Smooth muscle cell (in vitro differentiated cells): ENCODE results near the gene ADAMTS20. TPM values are rescaled to one million over a fixed set of nuclear protein-coding genes. Genes with fewer than 3 reads are reported as not detected.

Experiments used
- DNase-seq: peaks from one replicate; lab custom pipeline; 2025; ENCODE audit not compliant: unreplicated experiment; lab: John Stamatoyannopoulos, UW
- H2AFZ ChIP-seq: fragments of 200-600 bp; sonication (generic); 2 replicates; pipeline ENCODE4 v1.6.0; 2016; ENCODE audit warnings: antibody characterized with exemption, low read depth, mild to moderate bottlenecking
- H3F3A ChIP-seq: fragments of 200-600 bp; sonication (generic); 2 replicates; pipeline ENCODE4 v1.6.0; 2017; ENCODE audit warnings: antibody characterized with exemption, low read depth
- H3K27ac ChIP-seq: fragments of 200-600 bp; sonication (generic); 2 replicates; pipeline ENCODE4 v1.5.1; 2016; ENCODE audit warnings: low read depth, mild to moderate bottlenecking
- H3K27me3 ChIP-seq: fragments of 200-600 bp; sonication (generic); 2 replicates; pipeline ENCODE4 v1.6.1; 2016; ENCODE audit warnings: low read depth, mild to moderate bottlenecking
- H3K36me3 ChIP-seq: fragments of 200-600 bp; sonication (generic); 2 replicates; pipeline ENCODE4 v1.5.1; 2016; ENCODE audit warnings: low read depth
- H3K4me1 ChIP-seq: fragments of 200-600 bp; sonication (generic); 2 replicates; pipeline ENCODE4 v1.5.1; 2016; ENCODE audit warnings: low read depth
- H3K4me2 ChIP-seq: fragments of 200-600 bp; sonication (generic); 2 replicates; pipeline ENCODE4 v1.6.0; 2016; ENCODE audit warnings: mild to moderate bottlenecking
- H3K4me3 ChIP-seq: fragments of 200-600 bp; sonication (generic); 2 replicates; pipeline ENCODE4 v1.5.1; 2016; ENCODE audit warnings: mild to moderate bottlenecking
- H3K79me2 ChIP-seq: fragments of 200-600 bp; sonication (generic); 2 replicates; pipeline ENCODE4 v1.6.0; 2016; ENCODE audit warnings: low read depth, mild to moderate bottlenecking
- H3K9ac ChIP-seq: fragments of 200-600 bp; sonication (generic); 2 replicates; pipeline ENCODE4 v1.6.0; 2016; ENCODE audit warnings: low read depth
- H3K9me3 ChIP-seq: fragments of 200-600 bp; sonication (generic); replicated peaks from 2 replicates; pipeline ENCODE4 v1.5.1; 2016; ENCODE audit warnings: low read depth
- H4K20me1 ChIP-seq: fragments of 200-600 bp; sonication (generic); 2 replicates; pipeline ENCODE4 v1.6.0; 2016; ENCODE audit warnings: low read depth
- WGBS: methylation state at CpG from one replicate; pipeline ENCODE4 v1.1.7; 2016; ENCODE audit warnings: low lambda C conversion rate; 5-methylcytosine and 5-hydroxymethylcytosine counted together
- polyA plus RNA-seq: library from polyadenylated mRNA; unstranded; fragments of >200 nt; fragmentation: Nextera tagmentation; extraction: Ambion mirVana; gene quantifications from 2 replicates; pipeline ENCODE4 v1.2.1, GENCODE V29; 2016
- total RNA-seq: library from RNA; depleted of rRNA; stranded (reverse); fragments of >200 nt; gene quantifications from 2 replicates; pipeline ENCODE4 v1.2.3, GENCODE V29; 2014
- TF ChIP-seq, protein P1 (sequence below): fragments of 200-600 bp; sonication (generic); IDR thresholded peaks from 2 replicates; pipeline ENCODE4 v1.5.1; 2017; ENCODE audit warnings: borderline replicate concordance, mild to moderate bottlenecking, antibody characterized with exemption; ENCODE audit not compliant: insufficient read depth, poor library complexity, severe bottlenecking

Gene ADAMTS20
- total and polyA plus RNA-seq, 2 experiments from 2014 or later = 1.4 to 4.2 TPM

DNA sequence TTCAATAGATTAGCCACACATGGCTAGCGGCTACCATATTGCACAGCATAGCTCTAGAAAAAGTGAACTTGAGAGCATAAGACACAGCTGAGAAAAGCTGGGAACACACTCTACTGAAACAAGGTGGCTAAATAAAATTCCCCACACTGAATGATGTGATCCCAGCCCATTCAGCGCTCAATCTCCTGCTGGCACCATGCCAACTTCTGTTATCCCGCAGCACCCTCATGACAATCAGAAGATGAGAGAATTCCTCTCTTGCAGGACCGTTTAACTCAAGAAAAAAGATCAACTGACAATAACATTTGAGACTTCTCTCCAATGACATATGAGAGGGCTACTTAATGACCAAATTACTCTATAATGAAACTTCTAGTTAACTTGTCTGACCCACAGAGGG is 115.4 kb downstream of the ADAMTS20 start:
- Histone ChIP-seq H3K27ac (no peak overlapping the region), H3K79me2 (no peaks in the 10 kb centered on the region), H3K4me3 (no peak overlapping the region), H3K4me2 (no peak overlapping the region), H3K27me3 (no peaks in the 10 kb centered on the region), H3F3A (no peaks in the 10 kb centered on the region), H4K20me1 (no peaks in the 10 kb centered on the region), H3K4me1 (no peaks in the 10 kb centered on the region), H3K9ac (no peak overlapping the region), H3K9me3 (no peaks in the 10 kb centered on the region), H2AFZ (no peak overlapping the region), H3K36me3 (no peaks in the 10 kb centered on the region)
- WGBS = 100% methylated on average over 4 of the region's 4 CpGs
- TF ChIP-seq, protein P1, sequence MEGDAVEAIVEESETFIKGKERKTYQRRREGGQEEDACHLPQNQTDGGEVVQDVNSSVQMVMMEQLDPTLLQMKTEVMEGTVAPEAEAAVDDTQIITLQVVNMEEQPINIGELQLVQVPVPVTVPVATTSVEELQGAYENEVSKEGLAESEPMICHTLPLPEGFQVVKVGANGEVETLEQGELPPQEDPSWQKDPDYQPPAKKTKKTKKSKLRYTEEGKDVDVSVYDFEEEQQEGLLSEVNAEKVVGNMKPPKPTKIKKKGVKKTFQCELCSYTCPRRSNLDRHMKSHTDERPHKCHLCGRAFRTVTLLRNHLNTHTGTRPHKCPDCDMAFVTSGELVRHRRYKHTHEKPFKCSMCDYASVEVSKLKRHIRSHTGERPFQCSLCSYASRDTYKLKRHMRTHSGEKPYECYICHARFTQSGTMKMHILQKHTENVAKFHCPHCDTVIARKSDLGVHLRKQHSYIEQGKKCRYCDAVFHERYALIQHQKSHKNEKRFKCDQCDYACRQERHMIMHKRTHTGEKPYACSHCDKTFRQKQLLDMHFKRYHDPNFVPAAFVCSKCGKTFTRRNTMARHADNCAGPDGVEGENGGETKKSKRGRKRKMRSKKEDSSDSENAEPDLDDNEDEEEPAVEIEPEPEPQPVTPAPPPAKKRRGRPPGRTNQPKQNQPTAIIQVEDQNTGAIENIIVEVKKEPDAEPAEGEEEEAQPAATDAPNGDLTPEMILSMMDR = no peak
- DNase-seq = no peak

DNA sequence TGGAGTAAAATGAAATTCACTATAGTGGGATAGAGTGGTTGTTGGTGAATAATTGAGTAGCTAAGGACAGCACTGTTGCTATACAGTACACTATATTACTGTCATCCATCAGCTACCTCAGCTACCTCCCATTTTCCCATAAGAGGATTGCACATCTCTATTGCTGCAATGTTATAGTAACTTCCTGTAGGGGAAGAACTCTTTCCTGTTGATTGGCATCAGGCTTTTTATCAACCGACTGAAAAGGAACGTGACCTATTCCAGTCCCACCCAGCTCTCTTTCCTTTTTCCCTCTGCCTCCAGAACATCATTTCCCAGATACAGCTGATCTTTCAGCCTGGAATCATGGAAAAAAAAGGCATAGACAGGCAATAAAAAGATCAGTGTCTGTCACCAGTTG is 117.4 kb downstream of the ADAMTS20 start:
- Histone ChIP-seq H3K4me3 (no peak overlapping the region), H2AFZ (no peak overlapping the region), H3K27ac (no peak overlapping the region), H3K4me1 (no peaks in the 10 kb centered on the region), H3K36me3 (no peaks in the 10 kb centered on the region), H3F3A (no peaks in the 10 kb centered on the region), H3K9me3 (no peaks in the 10 kb centered on the region), H3K9ac (no peak overlapping the region), H3K27me3 (no peaks in the 10 kb centered on the region), H4K20me1 (no peaks in the 10 kb centered on the region), H3K4me2 (no peak overlapping the region), H3K79me2 (no peaks in the 10 kb centered on the region)
- TF ChIP-seq, protein P1 = no peak
- no peak for DNase-seq
- 61% methylated on average over 2 of the region's 2 CpGs for WGBS

DNA sequence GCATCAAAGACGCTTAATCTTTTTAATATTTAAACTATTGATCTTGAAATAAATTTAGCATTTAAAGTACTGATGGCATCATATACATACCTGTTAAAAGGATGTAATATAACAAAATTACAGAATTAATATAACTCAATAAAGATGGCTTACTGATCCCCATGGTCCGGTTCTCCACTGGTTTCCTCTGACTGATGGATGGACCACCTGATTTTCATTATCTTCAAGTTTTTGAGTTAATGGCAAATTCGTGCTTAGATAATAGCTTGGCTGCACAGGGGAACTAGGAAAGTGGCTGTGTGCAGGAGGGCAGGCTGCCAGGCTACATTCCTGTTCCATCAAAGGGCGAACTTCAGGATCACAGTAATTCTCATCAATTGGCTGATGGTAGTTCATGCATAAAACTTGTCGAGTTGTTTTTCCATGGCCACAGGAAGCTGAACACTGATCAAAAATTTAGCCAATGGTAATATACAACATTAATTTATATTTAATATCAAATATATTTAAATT is 123.9 kb downstream of the ADAMTS20 start:
- no peaks in the 10 kb centered on the region for H3K36me3 ChIP-seq
- no peaks in the 10 kb centered on the region for H3K79me2 ChIP-seq
- H3K4me2 ChIP-seq = no peak overlapping the region
- TF ChIP-seq, protein P1 = no peak
- WGBS = 90% methylated on average over 5 of the region's 5 CpGs
- H3K4me1 ChIP-seq = no peaks in the 10 kb centered on the region
- no peaks in the 10 kb centered on the region for H3K9me3 ChIP-seq
- H3F3A ChIP-seq = no peaks in the 10 kb centered on the region
- no peak overlapping the region for H2AFZ ChIP-seq
- H3K9ac ChIP-seq = no peak overlapping the region
- no peak overlapping the region for H3K27ac ChIP-seq
- H3K27me3 ChIP-seq = no peaks in the 10 kb centered on the region
- no peak overlapping the region for H3K4me3 ChIP-seq
- DNase-seq = no peak
- H4K20me1 ChIP-seq = no peaks in the 10 kb centered on the region

DNA sequence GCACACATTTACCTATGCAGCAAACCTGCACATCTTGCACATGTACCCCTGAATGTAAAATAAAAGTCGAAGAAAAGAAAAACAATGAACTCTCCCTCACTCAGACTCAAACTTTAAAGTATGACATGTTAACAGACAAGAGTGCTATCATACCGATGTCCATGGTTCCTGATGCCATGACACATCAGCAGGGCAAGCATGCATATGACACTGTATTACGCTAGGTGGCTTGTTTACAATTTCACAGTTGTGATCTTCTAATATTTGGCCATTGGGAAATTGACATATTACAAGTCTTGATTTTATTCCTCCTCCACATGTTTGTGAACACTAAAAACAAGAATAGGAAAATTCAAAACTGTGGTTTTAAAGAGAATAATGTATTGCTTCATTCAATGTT is 126.6 kb downstream of the ADAMTS20 start:
- no peak overlapping the region for H3K4me2 ChIP-seq
- H2AFZ ChIP-seq = no peak overlapping the region
- no peaks in the 10 kb centered on the region for H3K79me2 ChIP-seq
- no peak overlapping the region for H3K9ac ChIP-seq
- no peak for DNase-seq
- H3K4me1 ChIP-seq = no peaks in the 10 kb centered on the region
- WGBS = 94% methylated on average over 3 of the region's 3 CpGs
- H3K27ac ChIP-seq = no peak overlapping the region
- H3K27me3 ChIP-seq = no peaks in the 10 kb centered on the region
- no peaks in the 10 kb centered on the region for H3K36me3 ChIP-seq
- no peaks in the 10 kb centered on the region for H4K20me1 ChIP-seq
- no peaks in the 10 kb centered on the region for H3K9me3 ChIP-seq
- H3K4me3 ChIP-seq = no peak overlapping the region
- H3F3A ChIP-seq = no peaks in the 10 kb centered on the region
- TF ChIP-seq, protein P1 = no peak
